ENCODE results near the gene DUOXA2. TPM values are rescaled to one million over a fixed set of nuclear protein-coding genes. Genes with fewer than 3 reads are reported as not detected.

Gene DUOXA2
- total RNA-seq, 4 donors from 2014 or later = not detected

DNA sequence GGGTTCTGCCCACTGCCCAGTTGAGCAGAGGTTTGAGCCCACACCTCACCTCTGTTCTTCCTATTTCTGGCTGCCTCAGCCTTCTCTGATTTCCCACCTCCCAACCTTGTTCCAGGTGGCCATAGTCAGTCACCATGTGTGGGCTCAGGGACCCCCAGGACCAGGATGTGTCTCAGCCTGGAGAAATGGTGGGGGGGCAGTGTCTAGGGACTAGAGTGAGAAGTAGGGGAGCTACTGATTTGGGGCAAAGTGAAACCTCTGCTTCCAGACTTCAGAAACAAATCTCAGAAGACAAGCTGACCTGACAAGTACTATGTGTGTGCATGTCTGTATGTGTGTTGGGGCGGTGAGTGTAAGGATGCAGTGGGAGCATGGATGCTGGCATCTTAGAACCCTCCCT lies 50.8 kb downstream of the DUOXA2 start:
- ATAC-seq (ENCODE audit: low FRiP score) = no peak
- DNase-seq (ENCODE audit: low spot score) = no peak
- TF ChIP-seq, protein P1, sequence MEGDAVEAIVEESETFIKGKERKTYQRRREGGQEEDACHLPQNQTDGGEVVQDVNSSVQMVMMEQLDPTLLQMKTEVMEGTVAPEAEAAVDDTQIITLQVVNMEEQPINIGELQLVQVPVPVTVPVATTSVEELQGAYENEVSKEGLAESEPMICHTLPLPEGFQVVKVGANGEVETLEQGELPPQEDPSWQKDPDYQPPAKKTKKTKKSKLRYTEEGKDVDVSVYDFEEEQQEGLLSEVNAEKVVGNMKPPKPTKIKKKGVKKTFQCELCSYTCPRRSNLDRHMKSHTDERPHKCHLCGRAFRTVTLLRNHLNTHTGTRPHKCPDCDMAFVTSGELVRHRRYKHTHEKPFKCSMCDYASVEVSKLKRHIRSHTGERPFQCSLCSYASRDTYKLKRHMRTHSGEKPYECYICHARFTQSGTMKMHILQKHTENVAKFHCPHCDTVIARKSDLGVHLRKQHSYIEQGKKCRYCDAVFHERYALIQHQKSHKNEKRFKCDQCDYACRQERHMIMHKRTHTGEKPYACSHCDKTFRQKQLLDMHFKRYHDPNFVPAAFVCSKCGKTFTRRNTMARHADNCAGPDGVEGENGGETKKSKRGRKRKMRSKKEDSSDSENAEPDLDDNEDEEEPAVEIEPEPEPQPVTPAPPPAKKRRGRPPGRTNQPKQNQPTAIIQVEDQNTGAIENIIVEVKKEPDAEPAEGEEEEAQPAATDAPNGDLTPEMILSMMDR (IDR thresholded peaks at IDR 0.05) = no peak

- DNase-seq (ENCODE audit: low spot score) (no peak), ATAC-seq (ENCODE audit: low FRiP score) (no peak)
These were observed 51.4 kb downstream of the DUOXA2 start for GRCh38 chr15:45165536-45165935.

DNA sequence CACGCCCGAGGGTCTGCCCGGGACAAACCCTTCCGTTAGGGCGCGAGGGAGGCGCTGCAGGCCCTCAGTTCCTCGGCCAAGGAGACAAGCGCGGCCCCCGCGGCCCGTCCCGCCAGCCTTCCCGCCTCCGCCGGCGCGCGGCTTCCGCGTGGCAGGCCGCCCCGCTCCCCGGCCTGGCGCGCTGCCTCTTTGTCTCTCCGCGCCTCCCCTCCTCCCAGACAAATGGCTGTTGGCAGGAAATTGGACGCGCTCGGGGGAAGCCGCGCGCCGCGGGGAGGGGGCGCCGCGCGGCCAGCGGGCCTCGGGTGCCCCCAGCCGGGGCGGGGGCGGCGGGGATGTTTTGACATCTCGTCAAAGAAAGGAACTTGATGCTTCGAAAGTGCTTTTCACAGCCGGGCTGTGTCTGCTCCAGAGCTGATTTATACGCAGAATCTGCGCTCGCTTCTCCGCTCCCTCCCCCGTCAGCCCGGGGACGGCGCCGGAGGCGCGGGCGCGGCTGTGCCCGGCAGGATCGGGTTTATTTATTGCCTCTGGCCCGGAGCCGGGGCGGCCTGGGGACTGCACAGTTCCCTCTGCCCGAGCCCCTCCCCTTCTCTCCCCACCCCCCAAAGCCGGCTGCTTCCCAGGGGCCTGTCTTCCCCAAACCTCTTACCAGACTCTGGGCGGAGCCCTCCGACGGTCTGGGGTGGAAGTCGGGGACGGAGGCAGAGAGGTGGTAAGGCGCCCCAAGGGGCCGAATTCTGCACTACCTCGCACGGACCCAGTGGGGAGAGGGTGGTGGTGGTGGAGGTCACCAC lies 52.9 kb downstream of the DUOXA2 start:
- peak; percentile 82 for ATAC-seq (ENCODE audit: low FRiP score)
- DNase-seq (ENCODE audit: low spot score) = peak; percentile 46
- TF ChIP-seq, protein P1 (IDR thresholded peaks at IDR 0.05) = no peak

More at GRCh38 chr15:45165536-45165935, 51.4 kb downstream of the DUOXA2 start:
- TF ChIP-seq, protein P1 (IDR thresholded peaks at IDR 0.05) = no peak

- DNase-seq (ENCODE audit: low spot score) (no peak), ATAC-seq (ENCODE audit: low FRiP score) (peak; percentile 1)
These were observed 53.6 kb downstream of the DUOXA2 start for GRCh38 chr15:45167631-45168205.

More at GRCh38 chr15:45167631-45168205, 53.6 kb downstream of the DUOXA2 start:
- TF ChIP-seq, protein P1 (IDR thresholded peaks at IDR 0.05) = no peak

Other genes with a start within 250 kb of the DUOXA2 start
- gene TERB2, start 157.6 kb upstream of the DUOXA2 start, total RNA-seq = not detected
- 10 to 100 TPM in 1 of 4 donors, 1 to 10 TPM in 3; 4.9 to 12.2 (median 6.7) TPM for gene SORD, start 91.1 kb upstream of the DUOXA2 start, total RNA-seq
- under 1 TPM in 3 of 4 donors, not detected in 1; 0.13 to 0.65 (median 0.47) TPM for gene DUOX2, start 154 bp upstream of the DUOXA2 start, total RNA-seq
- 1 to 10 TPM in 3 of 4 donors, under 1 TPM in 1; 0.95 to 1.9 (median 1.4) TPM for gene DUOXA1, start 15.6 kb downstream of the DUOXA2 start, total RNA-seq
- 1 to 10 TPM; 1.4 to 6.9 (median 2.0) TPM for gene DUOX1, start 15.7 kb downstream of the DUOXA2 start, total RNA-seq
- 10 to 100 TPM in 1 of 4 donors, 1 to 10 TPM in 3; 1.9 to 10.5 (median 3.7) TPM for gene SHF, start 73.6 kb downstream of the DUOXA2 start, total RNA-seq
- not detected for gene SLC28A2, start 137.9 kb downstream of the DUOXA2 start, total RNA-seq